Nephron (organoid): ENCODE results near the gene EXOSC6.
"Not testable (repeated sequence)": the region's sequence is repeated elsewhere in the genome, so short reads cannot be mapped to it uniquely, and the experiment has no call there.

Source experiments
- H3K27ac Mint-ChIP-seq, 3 experiments: 2 replicates each; pipeline ENCODE4 v1.8.0; 2020; ENCODE audit warnings: mixed read lengths in 3 of 3, mild to moderate bottlenecking in 2 of 3, moderate library complexity in 1 of 3
- H3K27me3 Mint-ChIP-seq: 2 replicates; pipeline ENCODE4 v1.8.0; 2021; ENCODE audit warnings: low read depth, mild to moderate bottlenecking, moderate library complexity, mixed read lengths
- H3K36me3 Mint-ChIP-seq: 2 replicates; pipeline ENCODE4 v1.8.0; 2020; ENCODE audit warnings: low read depth, mixed read lengths
- H3K4me1 Mint-ChIP-seq: 2 replicates; pipeline ENCODE4 v1.8.0; 2020; ENCODE audit warnings: mixed read lengths
- H3K4me3 Mint-ChIP-seq, 3 experiments: 2 replicates each; pipeline ENCODE4 v1.8.0; 2020; ENCODE audit warnings: mild to moderate bottlenecking in 3 of 3, mixed read lengths in 3 of 3, moderate library complexity in 2 of 3
- H3K9me3 Mint-ChIP-seq: 2 replicates; pipeline ENCODE4 v1.8.0; 2020; ENCODE audit warnings: mixed read lengths

EXOSC6 gene

GRCh38 chr16:70203508-70203907 lies 48.2 kb downstream of the EXOSC6 start:
- not testable (repeated sequence) for H3K4me3 Mint-ChIP-seq, H3K4me1 Mint-ChIP-seq, H3K27ac Mint-ChIP-seq, H3K27me3 Mint-ChIP-seq, H3K9me3 Mint-ChIP-seq
- peaks cover 28% of the 10 kb centered on the region for H3K36me3 Mint-ChIP-seq

DNA sequence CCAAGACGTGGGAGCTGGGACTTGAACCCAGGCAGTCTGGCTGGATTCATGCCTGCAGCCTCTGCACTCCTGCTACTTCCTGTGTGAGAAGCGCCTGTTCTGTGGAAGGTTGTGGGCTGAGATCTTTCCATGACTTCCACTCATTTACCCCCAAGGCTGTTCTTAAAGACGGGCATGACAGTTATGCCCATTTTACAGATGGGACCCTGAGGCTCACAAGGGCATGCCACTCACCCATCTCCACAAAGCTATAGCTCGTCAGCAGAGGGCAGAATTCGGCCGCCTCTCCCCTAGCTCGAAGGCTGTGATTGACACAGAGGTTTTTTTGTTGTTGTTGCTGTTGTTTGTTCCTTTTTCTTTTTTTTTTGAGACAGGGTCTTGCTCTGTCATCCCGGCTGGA lies 51.7 kb downstream of the EXOSC6 start:
- H3K27ac Mint-ChIP-seq, H3K4me3 Mint-ChIP-seq, H3K36me3 Mint-ChIP-seq, H3K9me3 Mint-ChIP-seq, H3K4me1 Mint-ChIP-seq, H3K27me3 Mint-ChIP-seq: not testable (repeated sequence)

DNA sequence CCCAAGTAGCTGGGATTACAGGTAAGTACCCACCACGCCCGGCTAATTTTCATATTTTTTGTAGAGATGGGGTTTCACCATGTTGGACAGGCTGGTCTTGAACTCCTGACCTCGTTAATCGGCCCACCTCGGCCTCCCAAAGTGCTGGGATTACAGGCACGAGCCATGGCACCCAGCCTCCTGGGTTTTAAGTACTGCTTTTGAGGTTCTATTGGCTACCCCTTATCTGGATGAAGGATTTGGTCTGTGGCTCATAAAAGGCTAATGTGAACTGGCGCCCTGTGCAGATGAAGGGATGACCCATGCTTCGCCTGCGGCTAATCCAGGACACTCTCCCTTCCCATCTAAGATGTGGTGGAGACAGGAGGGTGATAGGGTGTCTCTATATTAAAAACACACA lies 52.6 kb downstream of the EXOSC6 start:
- H3K9me3 Mint-ChIP-seq: not testable (repeated sequence)

DNA sequence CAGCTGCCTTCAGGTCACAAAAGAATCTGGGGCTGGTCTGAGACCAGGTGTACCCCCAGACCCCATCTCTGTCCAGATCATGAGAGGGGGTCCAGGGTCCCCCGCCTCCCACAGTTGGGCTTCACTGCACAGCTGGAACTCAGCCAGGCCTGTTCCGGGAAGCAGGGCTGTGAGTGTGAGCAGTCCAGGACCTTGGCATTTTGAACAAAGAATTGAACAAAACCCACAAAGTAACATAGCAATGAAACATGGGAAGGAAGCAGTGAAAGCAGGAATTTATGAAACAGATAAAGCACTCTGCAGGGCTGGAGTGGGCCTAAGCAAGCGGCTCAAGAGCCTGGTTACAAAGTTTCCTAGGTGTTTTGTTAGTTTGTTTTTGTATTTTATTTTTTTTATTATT lies 53.1 kb downstream of the EXOSC6 start:
- H3K4me1 Mint-ChIP-seq, H3K4me3 Mint-ChIP-seq, H3K36me3 Mint-ChIP-seq, H3K9me3 Mint-ChIP-seq, H3K27me3 Mint-ChIP-seq: not testable (repeated sequence)
- peak overlapping the region in 2 of 3 experiments; percentile 68 to 78 for H3K27ac Mint-ChIP-seq

More for the DNA sequence above, 52.6 kb downstream of the EXOSC6 start:
- H3K27me3 Mint-ChIP-seq, H3K4me3 Mint-ChIP-seq, H3K36me3 Mint-ChIP-seq, H3K4me1 Mint-ChIP-seq: not testable (repeated sequence)
- H3K27ac Mint-ChIP-seq: peak overlapping the region in 2 of 3 experiments; percentile 63 to 70

GRCh38 chr16:70198230-70198629 lies 53.5 kb downstream of the EXOSC6 start:
- not testable (repeated sequence) for H3K4me3 Mint-ChIP-seq, H3K9me3 Mint-ChIP-seq, H3K4me1 Mint-ChIP-seq, H3K36me3 Mint-ChIP-seq, H3K27me3 Mint-ChIP-seq
- peak overlapping the region in 1 of 3 experiments; percentile 68 for H3K27ac Mint-ChIP-seq

DNA sequence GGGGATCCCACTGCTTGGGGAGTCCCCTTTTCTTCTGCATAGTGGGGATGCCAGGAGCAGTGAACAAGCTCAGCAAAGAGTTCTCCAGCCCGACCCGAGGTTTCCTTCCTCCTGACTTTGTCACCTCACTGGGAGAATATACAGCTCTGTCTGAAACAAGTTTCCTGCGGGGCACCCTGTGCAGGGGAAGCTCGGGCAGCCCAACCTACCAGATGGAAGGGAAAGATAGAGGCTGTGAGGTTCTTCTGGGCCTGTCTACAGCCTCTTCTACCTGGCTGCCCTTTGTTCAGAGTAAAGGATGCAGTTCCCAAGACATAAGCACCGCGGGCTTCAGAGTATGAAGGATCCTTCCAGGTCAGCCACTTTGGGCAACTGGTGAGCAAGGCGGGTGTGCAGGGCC lies 54.1 kb downstream of the EXOSC6 start:
- not testable (repeated sequence) for H3K9me3 Mint-ChIP-seq, H3K4me1 Mint-ChIP-seq, H3K36me3 Mint-ChIP-seq, H3K27me3 Mint-ChIP-seq, H3K27ac Mint-ChIP-seq, H3K4me3 Mint-ChIP-seq
